HCT116 (cell line): Measurements from ENCODE around the gene MPP7. TPM values are rescaled to one million over a fixed set of nuclear protein-coding genes. Genes with fewer than 3 reads are reported as not detected.

ENCODE experiments used
- ATAC-seq: fragments of 200-7000 bp; cut with Tn5 transposase; 2 replicates; pipeline ENCODE4 v1.9.1; 2020; ENCODE audit warnings: mild to moderate bottlenecking, moderate library complexity
- BruUV-seq: library from RNA; stranded (reverse); fragments of 400-500 nt; replicated peaks from 2 replicates; lab custom pipeline; 2021; lab: Mats Ljungman, UMichigan
- CTCF ChIA-PET: fragments of 300-600 bp; sonication (Branson Sonifier 250); formaldehyde crosslinking; loops from one replicate; lab custom pipeline; 2021; ENCODE audit warnings: antibody characterized with exemption; lab: Charles Lee
- POLR2A ChIA-PET: fragments of 300-600, 350-600 bp; sonication (Branson Sonifier 250); formaldehyde crosslinking; loops from one replicate; lab custom pipeline; 2021; ENCODE audit warnings: antibody characterized with exemption; lab: Charles Lee
- RAD21 ChIA-PET, 2 experiments: fragments of 300-600 bp; sonication (Branson Sonifier 250); formaldehyde crosslinking; loops; one replicate each; lab custom pipeline; 2023; ENCODE audit warnings: low total read pairs in 2 of 2; ENCODE audit not compliant: uncharacterized antibody in 2 of 2, unreplicated experiment in 2 of 2, low non-redundant PET in 1 of 2; lab: Charles Lee
- DNase-seq: peaks from one replicate; pipeline ENCODE4 v3.0.0-alpha.2; 2010; ENCODE audit warnings: low read depth, low spot score
- H2AFZ ChIP-seq: fragments of 200-600 bp; shearing (Covaris generic), sonication (generic); 2 replicates; pipeline ENCODE4 v1.6.1; 2017; ENCODE audit warnings: low read depth, mixed run types, mixed read lengths, antibody characterized with exemption, low read length; ENCODE audit not compliant: poor library complexity, severe bottlenecking
- H3K27ac ChIP-seq: 2 replicates; pipeline ENCODE4 v1.5.1; 2012; ENCODE audit warnings: low read depth, low read length
- H3K27me3 ChIP-seq: fragments of 200-600 bp; sonication (generic); 2 replicates; pipeline ENCODE4 v1.6.1; 2016; ENCODE audit warnings: mixed run types, low read length, mixed read lengths; ENCODE audit not compliant: insufficient read depth
- H3K36me3 ChIP-seq, 2 experiments: fragments of 200-500 bp in 1 of 2; fragments of 200-600 bp in 1 of 2; sonication (Bioruptor generic) in 1 of 2; sonication (generic) in 1 of 2; 2 replicates each; pipeline versions ENCODE4 v1.5.1 to v1.6.1; 2014 to 2016; ENCODE audit warnings: low read length in 2 of 2, inconsistent platforms in 1 of 2, mixed read lengths in 1 of 2, mixed run types in 1 of 2; ENCODE audit not compliant: insufficient read depth in 2 of 2, control insufficient read depth in 1 of 2
- H3K4me1 ChIP-seq, 2 experiments: fragments of 200-600 bp in 1 of 2; sonication (generic) in 1 of 2; 2 replicates each; pipeline versions ENCODE4 v1.5.1 to v1.6.1; 2012 to 2017; ENCODE audit warnings: low read length in 2 of 2, inconsistent platforms in 1 of 2, mild to moderate bottlenecking in 1 of 2, mixed read lengths in 1 of 2, mixed run types in 1 of 2, moderate library complexity in 1 of 2; ENCODE audit not compliant: insufficient read depth in 2 of 2, control insufficient read depth in 1 of 2
- H3K4me2 ChIP-seq: fragments of 200-600 bp; sonication (generic); 2 replicates; pipeline ENCODE4 v1.6.1; 2017; ENCODE audit warnings: mixed run types, low read length, mixed read lengths
- H3K4me3 ChIP-seq, 2 experiments: fragments of 200-600 bp in 1 of 2; sonication (generic) in 1 of 2; replicated peaks in 1 of 2; 2 replicates each; pipeline ENCODE4 v1.5.1; 2011 to 2016; ENCODE audit warnings: low read length in 2 of 2, control low read depth in 1 of 2, low read depth in 1 of 2, mild to moderate bottlenecking in 1 of 2, mixed read lengths in 1 of 2, mixed run types in 1 of 2
- H3K79me2 ChIP-seq: fragments of 200-600 bp; sonication (generic); 2 replicates; pipeline ENCODE4 v1.6.1; 2017; ENCODE audit warnings: mild to moderate bottlenecking, mixed run types, low read length, moderate library complexity, mixed read lengths; ENCODE audit not compliant: insufficient read depth
- H3K9ac ChIP-seq: fragments of 200-600 bp; sonication (generic); 2 replicates; pipeline ENCODE4 v1.6.1; 2016; ENCODE audit warnings: low read length, mixed read lengths
- H3K9me2 ChIP-seq: fragments of 200-600 bp; sonication (generic), shearing (Covaris generic); 2 replicates; pipeline ENCODE4 v1.6.1; 2017; ENCODE audit warnings: mixed run types, mild to moderate bottlenecking, moderate library complexity; ENCODE audit not compliant: insufficient read depth
- H3K9me3 ChIP-seq, 2 experiments: fragments of 200-500 bp in 1 of 2; fragments of 200-600 bp in 1 of 2; sonication (Bioruptor generic) in 1 of 2; sonication (generic) in 1 of 2; 2 replicates each; pipeline ENCODE4 v1.6.1; 2014 to 2017; ENCODE audit warnings: low read length in 2 of 2, mixed read lengths in 2 of 2, inconsistent platforms in 1 of 2, low read depth in 1 of 2, mild to moderate bottlenecking in 1 of 2, mixed run types in 1 of 2, moderate library complexity in 1 of 2; ENCODE audit not compliant: control insufficient read depth in 1 of 2, insufficient read depth in 1 of 2
- H4K20me1 ChIP-seq: fragments of 200-600 bp; sonication (generic), shearing (Covaris generic); 2 replicates; pipeline ENCODE4 v1.6.1; 2017; ENCODE audit warnings: mixed run types, mild to moderate bottlenecking, moderate library complexity; ENCODE audit not compliant: insufficient read depth
- ATF3 ChIP-seq: IDR thresholded peaks from 2 replicates; pipeline ENCODE4 v1.6.1; 2012
- CBX3 ChIP-seq: IDR thresholded peaks from 2 replicates; pipeline ENCODE4 v1.6.1; 2012; ENCODE audit warnings: low read depth
- CEBPB ChIP-seq: IDR thresholded peaks from 2 replicates; pipeline ENCODE4 v1.6.1; 2012; ENCODE audit warnings: low read depth
- EZH2 ChIP-seq: fragments of 200-600 bp; sonication (generic); IDR thresholded peaks from 2 replicates; pipeline ENCODE4 v1.6.1; 2017; ENCODE audit warnings: antibody characterized with exemption, mixed run types
- FOSL1 ChIP-seq: IDR thresholded peaks from 2 replicates; pipeline ENCODE4 v1.6.1; 2012; ENCODE audit warnings: low read depth
- MAX ChIP-seq: IDR thresholded peaks from 2 replicates; pipeline ENCODE4 v1.6.1; 2012
- POLR2AphosphoS5 ChIP-seq: IDR thresholded peaks from 2 replicates; pipeline ENCODE4 v1.6.1; 2011; ENCODE audit warnings: mild to moderate bottlenecking, low read depth, low read length, moderate library complexity
- RAD21 ChIP-seq: IDR thresholded peaks from 2 replicates; pipeline ENCODE4 v1.6.1; 2012; ENCODE audit warnings: low read depth, mild to moderate bottlenecking
- REST ChIP-seq: IDR thresholded peaks from 2 replicates; pipeline ENCODE4 v1.6.1; 2012; ENCODE audit warnings: low read depth
- SRF ChIP-seq: IDR thresholded peaks from 2 replicates; pipeline ENCODE4 v1.6.1; 2012; ENCODE audit warnings: low read depth
- TCF7L2 ChIP-seq: IDR thresholded peaks from 2 replicates; pipeline ENCODE4 v1.7.0; 2011; ENCODE audit warnings: borderline replicate concordance, inconsistent platforms; ENCODE audit not compliant: insufficient read depth, insufficient read length; ENCODE audit errors: extremely low read depth
- ZBTB33 ChIP-seq: IDR thresholded peaks from 2 replicates; pipeline ENCODE4 v1.6.1; 2011; ENCODE audit warnings: mild to moderate bottlenecking, low read length, moderate library complexity; ENCODE audit not compliant: insufficient replicate concordance; ENCODE audit errors: extremely low read depth
- ZNF274 ChIP-seq: fragments of 200-500 bp; sonication (Bioruptor generic); IDR thresholded peaks from 2 replicates; pipeline ENCODE4 v1.6.1; 2014; ENCODE audit warnings: mild to moderate bottlenecking, low read depth, low read length, inconsistent platforms
- intact Hi-C: fragments of 100-400 bp; cut with micrococcal nuclease; formaldehyde crosslinking; loops from 2 replicates; pipeline ENCODE4 v1.10.0; 2022
- total RNA-seq: library from RNA; stranded (reverse); gene quantifications from one replicate; pipeline ENCODE4 v1.2.1, GENCODE V29; 2021; ENCODE audit not compliant: unreplicated experiment

MPP7 gene
- total RNA-seq, 1 experiment from 2014 or later: 64.5 TPM

- BruUV-seq: no TSS peak
- Histone ChIP-seq H4K20me1 (no peaks in the 10 kb centered on the region), H3K79me2 (peaks cover under 1% of the 10 kb centered on the region; the same call in 1 of the 2 replicates), H3K9ac (no peak overlapping the region), H2AFZ (no peak overlapping the region), H3K4me1 (peaks cover 6 to 9% of the 10 kb centered on the region in 2 experiments; a peak in 3 of 4 replicates), H3K9me3 (no peaks in the 10 kb centered on the region), H3K9me2 (no peaks in the 10 kb centered on the region), H3K4me3 (no peak overlapping the region), H3K36me3 (no peaks in the 10 kb centered on the region), H3K27ac (no peak overlapping the region), H3K4me2 (no peak overlapping the region), H3K27me3 (peaks cover 11% of the 10 kb centered on the region)
- POLR2A ChIA-PET: no interaction called here
- CTCF ChIA-PET: no interaction called here
- RAD21 ChIA-PET: no interaction called here
- DNase-seq (no peak), ATAC-seq (no peak)
- TF ChIP-seq TCF7L2 (no peak), RAD21 (no peak), FOSL1 (no peak)
- intact Hi-C loops: no loop called here
Observed at GRCh38 chr10:28307267-28307666, 4.4 kb upstream of the MPP7 start.

DNA sequence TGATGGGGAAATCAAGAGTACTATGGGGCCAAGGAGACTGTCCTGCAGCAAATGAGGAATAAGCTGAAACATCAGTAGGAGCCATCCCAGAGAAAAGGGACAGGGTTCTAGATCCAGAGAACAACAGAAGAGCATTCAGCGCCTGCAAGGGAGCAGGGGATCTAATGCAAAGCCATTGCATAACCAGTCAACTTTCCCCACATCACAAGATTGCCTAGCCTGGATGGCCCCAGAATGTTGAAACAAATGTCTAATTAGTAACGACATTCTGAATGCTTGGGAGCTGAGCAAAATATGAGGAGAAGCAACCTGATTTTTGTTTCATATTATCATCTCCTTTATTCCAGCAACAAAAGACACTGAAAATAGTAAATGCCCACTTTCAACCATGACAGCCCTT, 2.7 kb upstream of the MPP7 start:
- Histone ChIP-seq H3K27ac (no peak overlapping the region), H3K9me2 (no peaks in the 10 kb centered on the region), H3K9ac (no peak overlapping the region), H3K79me2 (peaks cover 17% of the 10 kb centered on the region), H3K36me3 (no peaks in the 10 kb centered on the region)
- intact Hi-C loops: no loop called here
- no peak for ATAC-seq
- TF ChIP-seq FOSL1: no peak
- TF ChIP-seq EZH2: no peak
- no peak for TF ChIP-seq ZNF274
- TF ChIP-seq SRF: no peak
- no peak for TF ChIP-seq REST
- no peak for TF ChIP-seq MAX
- TF ChIP-seq ZBTB33: no peak
- TF ChIP-seq TCF7L2: no peak
- TF ChIP-seq CEBPB: no peak
- TF ChIP-seq ATF3: no peak
- TF ChIP-seq CBX3: no peak
- no peak for TF ChIP-seq RAD21
- no peak for TF ChIP-seq POLR2AphosphoS5
- TF ChIP-seq, all 23 proteins: peak for 0
- RAD21 ChIA-PET: no interaction called here
- CTCF ChIA-PET: no interaction called here
- Histone ChIP-seq H3K4me1 (peaks cover 20 to 25% of the 10 kb centered on the region in 2 experiments), H3K4me2 (no peak overlapping the region), H4K20me1 (no peaks in the 10 kb centered on the region), H2AFZ (no peak overlapping the region), H3K4me3 (no peak overlapping the region), H3K9me3 (no peaks in the 10 kb centered on the region), H3K27me3 (peaks cover 11% of the 10 kb centered on the region)
- BruUV-seq: no TSS peak
- POLR2A ChIA-PET: no interaction called here
- DNase-seq: no peak
